Endothelial cell of umbilical vein (primary cell): ENCODE measurements around the gene BCO2. TPM values are rescaled to one million over a fixed set of nuclear protein-coding genes. Genes with fewer than 3 reads are reported as not detected.
"Not testable (repeated sequence)": the region's sequence is repeated elsewhere in the genome, so short reads cannot be mapped to it uniquely, and the experiment has no call there.

ENCODE experiments used
- BruUV-seq: library from RNA; stranded (reverse); fragments of 400-500 nt; replicated peaks from 2 replicates; lab custom pipeline; 2021; lab: Mats Ljungman, UMichigan
- CTCF ChIA-PET: fragments of 300-600, 350-600 bp; sonication (Branson Sonifier 250); formaldehyde crosslinking; loops from one replicate; lab custom pipeline; 2021; ENCODE audit warnings: antibody characterized with exemption, inconsistent platforms; lab: Charles Lee
- POLR2A ChIA-PET: fragments of 300-600, 350-600 bp; sonication (Branson Sonifier 250); formaldehyde crosslinking; loops from one replicate; lab custom pipeline; 2021; ENCODE audit warnings: antibody characterized with exemption, inconsistent platforms; lab: Charles Lee
- DNase-seq: peaks from one replicate; pipeline ENCODE4 v3.0.0-alpha.2; 2011; ENCODE audit warnings: low read depth, low spot score
- FAIRE-seq: peaks from 2 replicates; lab custom pipeline; 2011; peaks lifted over from hg19 to GRCh38; lab: Jason Lieb, UNC
- H2AFZ ChIP-seq: 2 replicates; pipeline ENCODE4 v1.6.0; 2012; ENCODE audit warnings: low read depth, low read length, control low read depth, inconsistent platforms
- H3K27ac ChIP-seq: 2 replicates; pipeline ENCODE4 v1.5.1; 2011; ENCODE audit warnings: low read depth, mild to moderate bottlenecking, control low read depth, low read length, moderate library complexity; ENCODE audit not compliant: insufficient read depth
- H3K27me3 ChIP-seq, 2 experiments: 2 replicates each; pipeline versions ENCODE4 v1.6.0 to v1.6.1; 2011; ENCODE audit warnings: low read length in 2 of 2, mixed read lengths in 1 of 2; ENCODE audit not compliant: control insufficient read depth in 2 of 2, insufficient read depth in 2 of 2
- H3K36me3 ChIP-seq, 2 experiments: 2 replicates in 1 of 2; 3 replicates in 1 of 2; pipeline ENCODE4 v1.5.1; 2011; ENCODE audit warnings: low read length in 2 of 2, mild to moderate bottlenecking in 1 of 2, moderate library complexity in 1 of 2; ENCODE audit not compliant: control insufficient read depth in 2 of 2, insufficient read depth in 2 of 2; ENCODE audit errors: extremely low read depth in 1 of 2
- H3K4me1 ChIP-seq: 3 replicates; pipeline ENCODE4 v1.5.1; 2011; ENCODE audit warnings: mild to moderate bottlenecking, low read length; ENCODE audit not compliant: control insufficient read depth, insufficient read depth; ENCODE audit errors: extremely low read depth
- H3K4me2 ChIP-seq: 2 replicates; pipeline ENCODE4 v1.6.1; 2011; ENCODE audit warnings: low read length, control low read depth, mixed read lengths; ENCODE audit not compliant: insufficient read depth
- H3K4me3 ChIP-seq, 3 experiments: fragments of 200-600 bp in 1 of 3; sonication (generic), shearing (Covaris generic) in 1 of 3; replicated peaks in 1 of 3; 2 replicates each; pipeline ENCODE4 v1.5.1; 2011 to 2016; ENCODE audit warnings: control low read depth in 3 of 3, low read length in 3 of 3, mild to moderate bottlenecking in 2 of 3, inconsistent platforms in 1 of 3, low read depth in 1 of 3, moderate library complexity in 1 of 3; ENCODE audit not compliant: insufficient read depth in 1 of 3
- H3K79me2 ChIP-seq: 2 replicates; pipeline ENCODE4 v1.6.0; 2012; ENCODE audit warnings: low read length, inconsistent platforms; ENCODE audit not compliant: control insufficient read depth, insufficient read depth
- H3K9ac ChIP-seq: replicated peaks from 2 replicates; pipeline ENCODE3; 2011; ENCODE audit warnings: low read length, control low read depth; ENCODE audit not compliant: insufficient read depth; ENCODE audit errors: extremely low read depth
- H3K9me1 ChIP-seq: replicated peaks from 3 replicates; pipeline ENCODE4 v1.6.0; 2011; ENCODE audit warnings: mild to moderate bottlenecking, low read length; ENCODE audit not compliant: control insufficient read depth, insufficient read depth; ENCODE audit errors: extremely low read depth
- H3K9me3 ChIP-seq: replicated peaks from 2 replicates; pipeline ENCODE4 v1.5.1; 2012; ENCODE audit warnings: low read length, inconsistent platforms; ENCODE audit not compliant: control insufficient read depth, insufficient read depth
- H4K20me1 ChIP-seq: replicated peaks from 2 replicates; pipeline ENCODE3; 2011; ENCODE audit warnings: mild to moderate bottlenecking, low read length; ENCODE audit not compliant: control insufficient read depth, insufficient read depth; ENCODE audit errors: extremely low read depth
- FOS ChIP-seq: IDR thresholded peaks from 2 replicates; pipeline ENCODE4 v1.6.1; 2011; ENCODE audit warnings: mild to moderate bottlenecking, low read length, moderate library complexity, borderline replicate concordance; ENCODE audit not compliant: insufficient read depth
- GATA2 ChIP-seq: IDR thresholded peaks from 2 replicates; pipeline ENCODE4 v1.7.0; 2011; ENCODE audit warnings: low read depth, mild to moderate bottlenecking, moderate library complexity, mixed read lengths, low read length; ENCODE audit not compliant: insufficient read length, insufficient read depth
- JUN ChIP-seq: IDR thresholded peaks from 2 replicates; pipeline ENCODE4 v1.6.1; 2011; ENCODE audit warnings: borderline replicate concordance, low read depth; ENCODE audit not compliant: insufficient read length, insufficient read depth
- POLR2A ChIP-seq: IDR thresholded peaks from 2 replicates; pipeline ENCODE4 v1.6.1; 2012; ENCODE audit warnings: low read depth, mild to moderate bottlenecking, control low read depth, low read length
- dilution Hi-C: fragments of 300-500 bp; cut with MboI; formaldehyde crosslinking; loops from one replicate; pipeline ENCODE4 v1.15.0; 2019; ENCODE audit warnings: low sequenced_read_pairs; ENCODE audit not compliant: extremely low pct_ligation_motif_present
- intact Hi-C: fragments of 100-400 bp; cut with micrococcal nuclease; formaldehyde crosslinking; loops from one replicate; pipeline ENCODE4 v1.10.0; 2022
- polyA plus RNA-seq, 4 experiments: library from polyadenylated mRNA; depleted of rRNA in 3 of 4; stranded (reverse) in 3 of 4; unstranded in 1 of 4; fragments of >200 nt; gene quantifications; 2 replicates each; pipeline versions ENCODE4 v1.2.1 to v1.2.3, GENCODE V29; 2011 to 2012; ENCODE audit warnings: missing spikeins in 1 of 4
- total RNA-seq: library from RNA; stranded (reverse); gene quantifications from 2 replicates; pipeline ENCODE4 v1.2.3, GENCODE V29; 2021
- TF ChIP-seq, protein P1 (sequence below): IDR thresholded peaks from 2 replicates; pipeline ENCODE4 v1.6.1; 2011; ENCODE audit not compliant: insufficient read depth, insufficient read length
- TF ChIP-seq, protein P2 (sequence below), 2 donors: IDR thresholded peaks; 1 replicate in 1 of 2; 2 replicates in 1 of 2; pipeline ENCODE4 v1.5.1; 2011; ENCODE audit warnings: low read length in 2 of 2, mild to moderate bottlenecking in 2 of 2, moderate library complexity in 2 of 2, control low read depth in 1 of 2, inconsistent platforms in 1 of 2, low read depth in 1 of 2; ENCODE audit not compliant: insufficient read depth in 1 of 2; ENCODE audit errors: extremely low read depth in 1 of 2

BCO2 gene
- total and polyA plus RNA-seq, 2 donors (not counting 3 experiments of a cell fraction or from before 2014, with no cell fraction given), result 0.58 to 1.9 TPM

DNA sequence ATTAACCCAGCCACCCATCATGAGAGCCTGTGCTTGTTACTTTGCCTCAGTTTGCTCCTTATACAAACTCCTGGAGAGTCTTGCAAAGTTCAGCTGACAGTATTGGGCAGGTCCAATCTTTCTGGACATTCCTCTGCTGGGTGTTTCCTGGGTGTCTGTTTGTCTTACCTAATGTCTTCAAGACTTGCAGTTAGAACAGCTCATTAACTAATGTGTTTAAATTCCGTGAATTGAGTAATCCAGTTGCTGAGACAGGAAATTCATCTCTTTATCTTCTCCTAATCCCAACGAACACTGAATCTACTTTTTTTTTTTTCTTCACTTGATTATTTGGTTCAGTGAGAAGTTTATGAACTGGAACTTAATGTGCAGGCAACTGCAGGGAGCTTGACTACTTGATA, 20.6 kb downstream of the BCO2 start:
- BruUV-seq, result no TSS peak
- Histone ChIP-seq H3K4me1 (no peaks in the 10 kb centered on the region), H4K20me1 (no peaks in the 10 kb centered on the region), H3K27me3 (peaks cover 0 to 2% of the 10 kb centered on the region in 2 experiments), H3K27ac (no peak overlapping the region), H3K4me3 (no peak overlapping the region), H3K9me3 (no peaks in the 10 kb centered on the region), H2AFZ (no peak overlapping the region), H3K36me3 (no peaks in the 10 kb centered on the region), H3K9me1 (no peaks in the 10 kb centered on the region), H3K9ac (no peak overlapping the region), H3K79me2 (no peaks in the 10 kb centered on the region), H3K4me2 (no peak overlapping the region)
- DNase-seq (no peak), FAIRE-seq (no peak)
- POLR2A ChIA-PET, result no interaction called here
- intact Hi-C loops (no loop called here), dilution Hi-C loops (no loop called here)
- CTCF ChIA-PET, result no interaction called here
- TF ChIP-seq POLR2A, result no peak

DNA sequence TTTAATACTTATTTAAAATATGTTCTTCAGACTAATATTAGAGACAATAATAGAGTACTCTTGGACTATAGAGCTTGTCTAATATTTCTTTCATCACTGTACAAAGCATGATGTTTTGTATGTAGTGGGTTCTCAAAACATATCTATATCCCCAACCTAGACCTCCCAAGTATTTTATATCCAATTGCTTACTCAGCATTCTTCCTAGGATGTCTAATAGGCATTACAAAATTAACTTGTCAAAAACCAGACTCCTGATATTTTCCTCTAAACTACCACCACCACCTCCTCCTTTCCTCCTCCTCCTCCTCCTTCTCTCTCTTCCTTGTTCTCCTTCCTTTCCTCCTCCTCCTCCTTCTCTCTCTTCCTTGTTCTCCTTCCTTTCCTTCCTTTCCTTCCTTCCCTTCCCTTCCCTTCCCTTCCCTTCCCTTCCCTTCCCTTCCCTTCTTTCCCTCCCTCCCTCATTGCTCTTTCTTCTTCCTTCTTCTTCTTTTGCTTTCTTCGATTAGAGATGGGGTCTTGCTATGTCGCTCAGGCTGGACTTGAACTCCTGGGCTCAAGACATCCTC, 21.3 kb downstream of the BCO2 start:
- Histone ChIP-seq H3K9me3 (no peaks in the 10 kb centered on the region), H3K27ac (no peak overlapping the region), H2AFZ (no peak overlapping the region), H4K20me1 (no peaks in the 10 kb centered on the region), H3K27me3 (peaks cover 0 to 2% of the 10 kb centered on the region in 2 experiments), H3K4me3 (no peak overlapping the region), H3K9me1 (no peaks in the 10 kb centered on the region), H3K4me2 (no peak overlapping the region), H3K36me3 (no peaks in the 10 kb centered on the region), H3K79me2 (no peaks in the 10 kb centered on the region), H3K4me1 (no peaks in the 10 kb centered on the region), H3K9ac (no peak overlapping the region)
- FAIRE-seq (no peak), DNase-seq (no peak)
- no TSS peak for BruUV-seq
- TF ChIP-seq FOS (no peak), GATA2 (no peak), JUN (no peak)
- TF ChIP-seq, protein P1, sequence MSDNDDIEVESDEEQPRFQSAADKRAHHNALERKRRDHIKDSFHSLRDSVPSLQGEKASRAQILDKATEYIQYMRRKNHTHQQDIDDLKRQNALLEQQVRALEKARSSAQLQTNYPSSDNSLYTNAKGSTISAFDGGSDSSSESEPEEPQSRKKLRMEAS, result no peak
- TF ChIP-seq, protein P2, sequence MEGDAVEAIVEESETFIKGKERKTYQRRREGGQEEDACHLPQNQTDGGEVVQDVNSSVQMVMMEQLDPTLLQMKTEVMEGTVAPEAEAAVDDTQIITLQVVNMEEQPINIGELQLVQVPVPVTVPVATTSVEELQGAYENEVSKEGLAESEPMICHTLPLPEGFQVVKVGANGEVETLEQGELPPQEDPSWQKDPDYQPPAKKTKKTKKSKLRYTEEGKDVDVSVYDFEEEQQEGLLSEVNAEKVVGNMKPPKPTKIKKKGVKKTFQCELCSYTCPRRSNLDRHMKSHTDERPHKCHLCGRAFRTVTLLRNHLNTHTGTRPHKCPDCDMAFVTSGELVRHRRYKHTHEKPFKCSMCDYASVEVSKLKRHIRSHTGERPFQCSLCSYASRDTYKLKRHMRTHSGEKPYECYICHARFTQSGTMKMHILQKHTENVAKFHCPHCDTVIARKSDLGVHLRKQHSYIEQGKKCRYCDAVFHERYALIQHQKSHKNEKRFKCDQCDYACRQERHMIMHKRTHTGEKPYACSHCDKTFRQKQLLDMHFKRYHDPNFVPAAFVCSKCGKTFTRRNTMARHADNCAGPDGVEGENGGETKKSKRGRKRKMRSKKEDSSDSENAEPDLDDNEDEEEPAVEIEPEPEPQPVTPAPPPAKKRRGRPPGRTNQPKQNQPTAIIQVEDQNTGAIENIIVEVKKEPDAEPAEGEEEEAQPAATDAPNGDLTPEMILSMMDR (IDR thresholded peaks at IDR 0.05; ENCODE audit: extremely low read depth in 1 of 2, insufficient read depth in 1 of 2, low read depth in 1 of 2, low read length in 2 of 2), result no peak
- ChIA-PET CTCF (interaction anchor here (0.6 kb wide), 1 partner anchor 86 kb away, joined by 3 read pairs; no protein-coding TSS in a partner anchor), POLR2A (no interaction called here)
- intact Hi-C loops, result no loop called here
- dilution Hi-C loops, result no loop called here

DNA sequence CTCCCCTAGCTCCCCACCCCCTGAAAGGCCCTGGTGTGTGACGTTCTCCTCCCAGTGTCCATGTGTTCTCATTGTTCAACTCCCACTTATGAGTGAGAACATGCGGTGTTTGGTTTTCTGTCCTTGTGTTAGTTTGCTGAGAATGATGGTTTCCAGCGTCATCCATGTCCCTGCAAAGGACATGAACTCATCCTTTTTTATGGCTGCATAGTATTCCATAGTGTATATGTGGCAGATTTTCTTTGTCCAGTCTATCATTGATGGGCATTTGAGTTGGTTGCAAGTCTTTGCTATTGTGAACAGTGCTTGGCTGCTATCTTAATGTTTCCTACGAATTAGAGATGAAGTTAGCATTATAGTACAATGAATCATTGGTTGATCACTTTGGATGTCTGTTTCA, 23.8 kb downstream of the BCO2 start:
- H3K4me2 ChIP-seq, H4K20me1 ChIP-seq, H3K9me3 ChIP-seq, FAIRE-seq, H3K27me3 ChIP-seq, H3K4me1 ChIP-seq, H3K4me3 ChIP-seq, intact Hi-C loops, H3K27ac ChIP-seq, BruUV-seq, H3K36me3 ChIP-seq, H3K79me2 ChIP-seq, DNase-seq, H3K9ac ChIP-seq, POLR2A ChIA-PET, dilution Hi-C loops, H3K9me1 ChIP-seq, H2AFZ ChIP-seq: not testable (repeated sequence)
- CTCF ChIA-PET, result interaction anchor here (1.6 kb wide), 1 partner anchor 20 kb away, joined by 4 read pairs; no protein-coding TSS in a partner anchor
